Measurements from ENCODE around the gene ACTMAP.
A peak's percentile ranks its signal among the peaks of the same experiment; 100 is the strongest.

The ACTMAP gene

DNA sequence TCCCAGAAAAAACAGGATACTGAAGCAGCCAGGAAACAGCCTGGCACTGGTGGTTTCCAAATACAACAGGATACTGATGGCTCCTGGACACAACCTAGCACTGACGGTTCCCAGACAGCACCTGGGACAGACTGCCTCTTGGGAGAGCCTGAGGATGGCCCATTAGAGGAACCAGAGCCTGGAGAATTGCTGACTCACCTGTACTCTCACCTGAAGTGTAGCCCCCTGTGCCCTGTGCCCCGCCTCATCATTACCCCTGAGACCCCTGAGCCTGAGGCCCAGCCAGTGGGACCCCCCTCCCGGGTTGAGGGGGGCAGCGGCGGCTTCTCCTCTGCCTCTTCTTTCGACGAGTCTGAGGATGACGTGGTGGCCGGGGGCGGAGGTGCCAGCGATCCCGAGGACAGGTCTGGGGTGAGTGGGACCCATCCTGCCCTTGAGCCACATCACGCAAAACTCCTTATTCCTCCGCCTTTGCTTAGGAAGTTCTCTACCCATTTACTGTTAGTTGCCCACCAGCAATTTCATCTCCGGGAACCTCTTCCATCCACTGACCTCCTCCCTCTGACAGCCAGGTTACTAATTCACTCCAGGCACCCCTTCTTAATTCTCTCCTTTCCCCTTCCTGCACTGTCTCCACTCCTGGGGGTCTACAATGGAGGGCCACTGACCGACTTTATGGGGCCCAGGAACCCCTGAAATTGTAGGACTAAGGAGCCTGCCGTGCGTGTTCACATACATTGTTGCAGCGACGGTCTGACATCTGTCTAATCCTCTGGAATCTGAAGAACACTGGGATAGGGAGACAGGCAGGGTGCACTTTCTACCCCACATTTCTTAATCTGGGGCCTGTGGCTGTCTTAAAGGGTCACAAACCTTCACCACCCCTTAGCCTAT lies 32.1 kb downstream of the ACTMAP start:
- no peak for DNase-seq

DNA sequence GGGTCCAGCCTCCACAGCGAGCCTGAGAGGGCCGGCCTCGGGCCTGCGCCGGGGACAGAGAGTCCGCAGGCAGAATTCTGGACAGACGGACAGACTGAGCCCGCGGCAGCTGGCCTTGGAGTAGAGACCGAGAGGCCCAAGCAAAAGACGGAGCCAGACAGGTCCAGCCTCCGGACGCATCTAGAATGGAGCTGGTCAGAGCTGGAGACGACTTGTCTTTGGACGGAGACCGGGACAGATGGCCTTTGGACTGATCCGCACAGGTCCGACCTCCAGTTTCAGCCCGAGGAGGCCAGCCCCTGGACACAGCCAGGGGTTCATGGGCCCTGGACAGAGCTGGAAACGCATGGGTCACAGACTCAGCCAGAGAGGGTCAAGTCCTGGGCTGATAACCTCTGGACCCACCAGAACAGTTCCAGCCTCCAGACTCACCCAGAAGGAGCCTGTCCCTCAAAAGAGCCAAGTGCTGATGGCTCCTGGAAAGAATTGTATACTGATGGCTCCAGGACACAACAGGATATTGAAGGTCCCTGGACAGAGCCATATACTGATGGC lies 32.9 kb downstream of the ACTMAP start:
- no peak for DNase-seq

DNA sequence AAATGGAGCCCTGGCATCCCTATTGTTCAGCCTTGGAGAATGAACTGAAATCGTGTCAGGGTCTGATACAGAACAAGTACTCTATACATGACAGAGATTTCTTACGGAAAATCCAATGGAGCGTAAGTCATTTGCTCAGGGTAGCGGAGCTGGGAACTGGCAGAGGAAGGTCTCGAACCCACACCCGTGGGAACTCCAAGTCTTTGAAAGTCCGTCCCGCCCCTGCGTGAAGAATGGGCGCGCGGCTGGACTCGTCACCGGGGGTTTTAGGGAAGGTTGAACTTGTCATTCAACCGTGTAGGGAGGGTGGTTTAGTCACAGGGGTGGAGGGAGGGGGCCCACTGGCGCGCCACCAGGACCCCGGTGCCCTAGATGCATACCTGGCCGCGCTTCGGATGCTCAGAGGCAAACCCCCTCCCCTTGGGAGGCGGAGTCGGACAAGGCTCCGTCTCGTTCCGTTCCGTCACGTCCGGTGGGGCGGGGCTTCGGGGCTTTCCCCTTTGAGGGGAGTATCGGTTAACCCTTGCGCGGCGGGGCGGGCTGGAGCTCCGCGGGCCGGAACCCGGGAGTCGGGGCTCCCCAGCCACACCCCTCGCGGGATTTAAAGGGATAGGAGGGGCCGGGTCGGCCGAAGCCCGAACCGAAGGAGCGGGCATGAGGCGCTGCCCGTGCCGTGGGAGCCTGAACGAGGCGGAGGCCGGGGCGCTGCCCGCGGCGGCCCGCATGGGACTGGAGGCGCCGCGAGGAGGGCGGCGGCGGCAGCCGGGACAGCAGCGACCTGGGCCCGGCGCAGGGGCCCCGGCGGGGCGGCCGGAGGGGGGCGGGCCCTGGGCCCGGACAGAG lies 33.6 kb downstream of the ACTMAP start, which contains the start of the genes COQ8B and ITPKC:
COQ8B (minus strand) TSS at position 405 of the 843 bp plus-strand sequence. CDS start 2,254 bp downstream, outside the sequence.
ITPKC (plus strand) TSS at position 631 of the 843 bp plus-strand sequence; CDS start at position 655, 24 bp downstream.
- DNase-seq = peak; percentile 98

DNA sequence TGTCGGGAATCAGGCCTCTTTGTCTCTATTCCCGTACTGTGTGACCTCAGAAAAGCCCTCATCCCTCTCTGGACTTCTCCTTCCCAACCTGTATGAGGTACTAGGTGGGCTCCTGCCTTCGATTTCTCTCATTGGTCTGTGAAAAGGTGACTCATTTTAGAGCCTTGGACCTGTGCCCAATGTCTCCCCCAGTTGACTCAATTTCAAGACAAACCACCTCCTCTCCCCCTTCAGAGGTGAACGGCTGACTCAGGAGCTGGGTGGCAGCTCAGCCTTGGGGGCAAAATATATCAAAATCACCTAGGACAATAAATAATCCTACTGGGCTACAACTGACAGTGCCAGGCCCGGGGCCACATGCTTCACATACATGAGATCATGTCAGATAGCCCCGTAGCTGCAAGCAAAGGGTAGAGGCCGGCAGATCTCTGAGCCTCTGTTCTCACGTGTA lies 34.2 kb downstream of the ACTMAP start:
- no peak for DNase-seq

DNA sequence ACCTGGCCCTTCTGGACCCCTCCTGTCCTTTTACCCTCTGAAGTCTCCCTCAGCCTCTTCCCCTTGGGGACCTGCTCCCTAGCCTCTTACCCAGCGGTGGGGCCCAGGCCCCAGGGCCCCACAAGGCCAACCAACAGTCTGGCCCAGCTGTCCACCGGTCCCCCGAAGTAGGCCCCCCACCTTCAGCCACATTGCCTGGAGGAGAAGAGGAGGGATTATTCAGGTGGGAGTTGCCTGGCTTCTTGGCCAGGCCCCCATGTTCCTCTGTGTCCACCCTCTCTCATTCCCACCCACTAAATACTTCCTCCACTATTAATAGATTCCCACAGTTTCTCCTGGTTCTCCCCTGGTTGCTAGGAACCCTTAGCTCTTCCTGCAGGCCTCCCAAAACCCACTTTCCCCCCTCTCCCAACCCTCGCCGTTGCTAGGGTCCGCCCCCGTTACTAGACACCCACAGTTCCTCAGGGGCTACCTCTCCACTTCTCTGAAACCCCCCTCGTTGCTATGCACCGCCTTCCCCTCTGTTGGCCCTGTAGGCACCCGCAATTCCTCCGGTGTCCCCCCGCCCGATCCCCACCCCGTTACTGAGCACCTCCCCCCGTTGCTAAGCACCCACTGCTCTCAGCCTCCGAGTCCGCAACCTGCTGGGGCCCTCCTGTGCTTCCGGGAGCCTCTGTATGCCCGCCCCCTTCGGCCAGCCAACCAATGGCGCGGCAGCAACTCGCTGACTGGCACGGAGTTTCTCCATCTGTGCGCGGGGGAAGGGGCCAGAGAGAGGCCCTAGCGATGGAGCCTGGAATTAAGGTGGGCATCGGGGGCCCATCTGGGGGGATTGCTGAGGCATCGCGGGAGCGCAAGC lies 35.6 kb downstream of the ACTMAP start:
- peak; percentile 79 for DNase-seq

DNA sequence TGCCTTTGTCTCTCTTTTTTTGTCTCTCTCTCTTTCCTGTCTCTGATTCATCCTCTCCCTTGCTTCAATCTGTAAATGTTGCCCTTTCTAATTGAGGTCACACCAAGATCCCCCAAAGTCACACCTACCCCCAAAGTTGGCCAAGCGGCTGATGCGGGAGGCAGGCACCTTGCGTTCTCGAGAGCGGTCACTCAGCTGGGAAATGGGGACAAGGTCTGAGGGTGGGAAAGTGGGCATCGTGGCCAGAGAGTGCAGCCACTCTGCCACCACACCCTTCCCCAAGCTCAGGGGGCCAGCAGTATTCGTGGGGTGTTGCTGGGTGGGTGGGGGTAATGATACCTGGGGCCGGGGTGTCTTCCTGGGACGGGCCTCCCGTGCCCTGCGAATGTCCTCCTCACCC lies 36.3 kb downstream of the ACTMAP start:
- no peak for DNase-seq

DNA sequence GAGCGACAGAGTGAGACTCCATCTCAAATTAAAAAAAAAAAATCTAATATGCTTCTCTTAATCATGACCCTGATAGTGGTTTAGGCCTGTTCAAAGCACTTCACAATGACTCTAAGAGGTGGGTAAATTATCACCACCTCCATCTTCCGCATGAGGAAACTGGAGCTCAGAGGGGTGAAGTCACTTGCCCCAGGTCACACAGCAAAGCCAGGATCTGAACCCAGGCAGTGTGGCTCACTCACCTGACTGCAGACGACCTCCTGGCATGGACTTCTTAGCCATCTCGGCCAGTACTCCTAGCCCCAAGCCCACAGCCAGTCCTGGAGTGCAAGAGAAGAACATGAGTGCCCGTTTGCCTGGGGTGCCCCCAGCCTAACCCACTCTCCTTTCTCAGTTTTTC lies 40.5 kb downstream of the ACTMAP start:
- DNase-seq = no peak

DNA sequence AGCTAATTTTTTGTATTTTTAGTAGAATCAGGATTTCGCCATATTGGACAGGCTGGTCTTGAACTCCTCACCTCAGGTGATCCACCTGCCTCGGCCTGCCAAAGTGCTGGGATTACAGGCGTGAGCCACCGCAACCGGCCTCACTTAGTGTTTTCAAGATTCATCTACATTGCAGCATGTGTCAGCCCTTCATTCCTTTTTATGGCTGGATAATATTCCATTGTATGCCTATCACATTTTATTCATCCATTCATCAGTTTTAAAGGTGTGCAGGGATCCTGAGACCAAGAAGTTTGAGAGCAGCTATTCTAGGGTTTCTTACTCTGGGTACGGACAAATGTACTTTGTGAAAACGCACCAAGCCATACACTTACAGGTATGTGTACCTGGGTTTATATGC lies 42.7 kb downstream of the ACTMAP start:
- no peak for DNase-seq

GRCh38 chr19:40705950-40706619 lies 44.2 kb downstream of the ACTMAP start:
- DNase-seq = no peak

- no peak for DNase-seq
These were observed 45.0 kb downstream of the ACTMAP start for GRCh38 chr19:40705362-40705651.

- DNase-seq = no peak
These were observed 45.6 kb downstream of the ACTMAP start for GRCh38 chr19:40704491-40705361.

DNA sequence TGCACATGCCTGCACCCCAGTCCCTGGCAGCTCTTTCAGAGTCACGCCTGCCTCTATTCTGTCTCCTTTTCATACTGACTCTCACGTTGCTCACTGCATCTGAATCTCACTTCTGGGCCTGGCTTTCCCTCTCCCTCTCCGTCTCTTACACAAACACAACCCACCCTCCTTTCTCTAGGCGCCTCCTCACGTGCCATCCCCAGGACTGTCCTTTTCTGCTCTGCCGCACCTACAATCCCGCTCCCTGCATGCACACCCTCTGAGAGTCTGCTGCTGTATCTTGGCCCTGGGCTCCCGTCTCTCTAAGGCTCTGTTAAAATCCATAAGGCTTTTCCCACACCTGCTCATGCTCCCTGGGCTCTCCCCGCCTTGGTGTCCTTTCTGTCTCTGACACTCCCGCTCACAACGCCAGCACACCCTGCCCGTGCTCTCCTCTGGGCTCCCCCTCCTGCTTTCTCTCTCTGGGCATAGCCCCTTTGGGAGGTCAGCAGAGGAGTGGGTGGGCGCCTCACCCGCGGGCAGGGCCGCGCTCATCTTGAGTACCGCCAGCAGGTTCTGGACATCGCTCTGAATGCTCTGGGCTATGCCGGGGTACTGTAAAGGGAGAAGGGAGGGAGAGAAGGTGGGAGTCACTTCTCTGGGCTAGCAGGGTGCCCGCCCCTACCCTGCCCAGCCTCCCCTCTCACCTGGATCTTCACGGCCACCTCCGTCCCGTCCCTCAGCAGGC lies 47.1 kb downstream of the ACTMAP start:
- DNase-seq = no peak

DNA sequence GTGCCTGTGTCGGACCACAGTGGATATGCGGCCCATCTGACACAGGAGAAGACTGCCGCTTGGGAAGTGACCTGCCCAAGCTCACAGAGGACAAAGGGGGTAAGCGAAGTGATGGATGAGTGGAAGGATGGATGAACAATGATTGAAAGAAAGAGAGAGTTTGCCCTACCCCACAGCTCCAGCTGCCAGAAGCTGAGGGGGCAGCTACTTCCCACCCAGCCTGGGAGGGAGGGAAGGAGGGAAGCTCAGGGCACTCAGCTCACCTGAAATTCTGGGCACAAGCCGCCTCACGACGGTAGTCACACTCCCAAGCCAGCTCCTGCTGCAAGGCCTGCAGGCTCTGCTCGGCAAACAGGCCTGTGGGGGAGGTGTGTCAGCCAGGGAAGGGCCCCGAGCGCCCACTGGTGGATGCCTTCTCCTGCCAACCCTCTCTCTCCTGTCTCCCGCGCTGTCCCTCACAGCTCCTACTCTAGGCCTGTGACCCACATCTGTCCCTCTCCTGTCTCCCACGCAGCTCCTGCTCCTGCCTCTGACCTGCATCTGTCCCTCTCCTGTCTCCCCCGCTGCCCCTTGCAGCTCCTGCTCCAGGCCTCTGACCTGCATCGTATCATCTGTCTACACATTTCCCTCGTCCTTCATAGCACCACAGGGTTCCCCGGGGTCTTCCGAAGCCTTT lies 47.8 kb downstream of the ACTMAP start:
- no peak for DNase-seq

DNA sequence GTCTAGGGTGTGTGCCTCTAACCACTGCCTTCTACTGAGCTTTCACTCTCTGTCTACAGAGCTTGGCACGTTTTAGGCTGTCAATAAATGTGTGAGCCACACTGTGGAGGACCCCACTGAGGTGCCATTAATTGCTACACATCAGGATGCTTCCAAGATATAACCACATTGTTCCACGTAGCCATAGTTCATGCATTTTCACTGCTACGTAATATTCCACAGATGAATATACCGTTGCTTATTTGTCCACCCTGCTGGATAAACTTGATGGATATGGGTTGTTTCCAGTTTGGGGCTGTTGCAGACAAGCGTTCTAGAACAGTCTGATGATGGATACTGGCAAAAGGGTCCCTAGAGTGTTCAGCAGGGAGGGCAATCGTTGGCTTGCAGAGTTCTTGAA lies 48.5 kb downstream of the ACTMAP start:
- DNase-seq = no peak

- DNase-seq = no peak
These were observed 50.2 kb downstream of the ACTMAP start for GRCh38 chr19:40700083-40700482.

DNA sequence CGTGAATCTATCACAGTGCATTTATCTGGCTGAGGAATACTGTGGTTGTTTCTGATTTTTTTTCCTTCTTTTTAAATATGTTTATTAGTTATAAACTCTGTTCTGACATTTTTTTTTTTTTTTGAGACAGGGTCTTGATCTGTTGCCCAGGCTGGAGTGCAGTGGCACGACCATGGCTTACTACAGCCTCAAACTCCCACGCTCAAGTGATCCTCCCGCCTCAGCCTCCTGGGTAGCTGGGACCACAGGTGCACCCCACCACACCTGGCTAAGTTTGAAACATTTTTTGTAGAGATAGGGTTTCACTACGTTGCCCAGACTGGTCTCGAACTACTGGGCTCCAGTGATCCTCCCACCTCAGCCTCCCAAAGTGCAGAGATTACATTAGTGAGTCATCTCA lies 53.3 kb downstream of the ACTMAP start:
- no peak for DNase-seq

- no peak for DNase-seq
These were observed 54.4 kb downstream of the ACTMAP start for GRCh38 chr19:40695881-40696280.

- no peak for DNase-seq
These were observed 56.4 kb downstream of the ACTMAP start for GRCh38 chr19:40693896-40694295.

- DNase-seq = no peak
These were observed 57.0 kb downstream of the ACTMAP start for GRCh38 chr19:40693150-40693788.

All from NCI-H510A (cell line).